ENCODE data around the gene DNAH1. TPM values are rescaled to one million over a fixed set of nuclear protein-coding genes. Genes with fewer than 3 reads are reported as not detected.

DNAH1 gene
- total and polyA plus RNA-seq, 2 experiments from 2014 or later = 4.0 to 4.2 TPM

DNA sequence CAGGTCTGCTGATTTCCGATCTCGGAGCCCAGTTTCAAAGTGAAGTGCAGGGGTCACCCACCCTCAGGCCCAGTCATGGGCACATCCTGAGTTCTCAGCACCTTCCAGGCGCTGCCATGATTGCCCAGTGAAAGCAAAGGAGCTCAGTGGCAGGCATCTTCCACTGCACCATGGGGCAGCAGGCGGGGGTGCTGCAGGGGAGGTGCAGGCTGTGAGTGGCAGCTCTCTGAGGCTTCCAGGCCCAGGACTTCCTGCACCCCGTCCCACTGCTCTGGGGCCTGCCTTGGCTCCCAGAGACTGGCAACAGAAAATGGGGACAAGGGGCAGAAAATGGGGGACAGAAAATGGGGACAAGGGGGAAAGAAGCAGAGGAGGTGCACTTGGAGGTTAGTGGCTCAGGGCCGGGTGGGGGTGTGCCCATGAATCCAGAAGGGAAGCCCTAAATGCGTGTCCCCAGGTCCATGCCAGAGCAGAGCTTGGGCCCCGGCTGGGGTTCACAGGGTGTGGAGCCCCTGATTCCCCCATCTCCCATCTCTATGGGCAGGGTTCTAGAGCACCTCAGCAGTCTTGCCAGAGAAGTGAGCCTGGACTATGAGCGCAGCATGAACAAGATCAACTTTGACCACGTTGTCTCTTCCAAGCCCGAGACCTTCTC, 28.0 kb downstream of the DNAH1 start:
- WGBS (ENCODE audit: low lambda C conversion rate, missing lambda C conversion rate) = 96% methylated on average over 11 of the region's 11 CpGs

DNA sequence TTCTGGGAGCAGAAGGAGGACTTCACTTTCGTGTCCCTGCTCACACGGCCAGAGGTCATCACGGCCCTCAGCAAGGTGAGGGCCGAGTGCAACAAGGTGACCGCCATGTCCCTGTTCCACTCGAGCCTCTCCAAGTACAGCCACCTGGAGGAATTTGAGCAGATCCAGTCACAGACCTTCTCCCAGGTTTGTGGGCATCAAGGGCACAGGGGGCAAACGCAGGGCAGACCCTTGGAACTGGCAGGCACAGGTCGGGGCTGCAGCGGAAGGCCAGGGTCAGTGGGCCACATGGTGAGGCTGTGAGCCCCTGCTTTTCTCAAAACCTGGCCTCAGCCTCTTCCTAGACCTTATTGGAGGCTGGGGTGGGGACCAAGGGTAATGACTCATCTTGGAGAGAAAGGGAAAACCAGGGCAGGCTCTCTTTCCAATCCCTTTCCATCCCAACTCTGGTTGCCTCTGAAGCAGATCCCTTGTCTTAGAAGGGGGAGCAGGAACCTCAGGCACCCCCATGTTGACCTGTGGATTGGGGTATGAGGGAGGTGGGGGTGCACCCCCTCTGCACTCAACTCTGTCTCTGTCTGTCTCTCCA, 29.5 kb downstream of the DNAH1 start:
- H3K9me3 ChIP-seq (ENCODE audit: low read depth) = no peaks in the 10 kb centered on the region
- H3K4me2 ChIP-seq = no peak overlapping the region
- H3K36me3 ChIP-seq (replicated peaks; ENCODE audit: insufficient read depth, low read depth) = no peaks in the 10 kb centered on the region
- H3K27ac ChIP-seq = no peak overlapping the region
- H3K4me3 ChIP-seq = no peak overlapping the region
- H3K27me3 ChIP-seq = no peaks in the 10 kb centered on the region
- TF ChIP-seq EZH2phosphoT487 (IDR thresholded peaks at IDR 0.05; ENCODE audit: low read depth, severe bottlenecking, unreplicated experiment) (no peak), EZH2 (IDR thresholded peaks at IDR 0.05; ENCODE audit: borderline replicate concordance) (no peak)
- TF ChIP-seq, protein P1, sequence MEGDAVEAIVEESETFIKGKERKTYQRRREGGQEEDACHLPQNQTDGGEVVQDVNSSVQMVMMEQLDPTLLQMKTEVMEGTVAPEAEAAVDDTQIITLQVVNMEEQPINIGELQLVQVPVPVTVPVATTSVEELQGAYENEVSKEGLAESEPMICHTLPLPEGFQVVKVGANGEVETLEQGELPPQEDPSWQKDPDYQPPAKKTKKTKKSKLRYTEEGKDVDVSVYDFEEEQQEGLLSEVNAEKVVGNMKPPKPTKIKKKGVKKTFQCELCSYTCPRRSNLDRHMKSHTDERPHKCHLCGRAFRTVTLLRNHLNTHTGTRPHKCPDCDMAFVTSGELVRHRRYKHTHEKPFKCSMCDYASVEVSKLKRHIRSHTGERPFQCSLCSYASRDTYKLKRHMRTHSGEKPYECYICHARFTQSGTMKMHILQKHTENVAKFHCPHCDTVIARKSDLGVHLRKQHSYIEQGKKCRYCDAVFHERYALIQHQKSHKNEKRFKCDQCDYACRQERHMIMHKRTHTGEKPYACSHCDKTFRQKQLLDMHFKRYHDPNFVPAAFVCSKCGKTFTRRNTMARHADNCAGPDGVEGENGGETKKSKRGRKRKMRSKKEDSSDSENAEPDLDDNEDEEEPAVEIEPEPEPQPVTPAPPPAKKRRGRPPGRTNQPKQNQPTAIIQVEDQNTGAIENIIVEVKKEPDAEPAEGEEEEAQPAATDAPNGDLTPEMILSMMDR (IDR thresholded peaks at IDR 0.05; ENCODE audit: poor library complexity) = no peak
- no peak overlapping the region for H2AFZ ChIP-seq
- no peaks in the 10 kb centered on the region for H3K79me2 ChIP-seq
- 91% methylated on average over 9 of the region's 9 CpGs for WGBS (ENCODE audit: low lambda C conversion rate, missing lambda C conversion rate)
- no peaks in the 10 kb centered on the region for H3K9me2 ChIP-seq (replicated peaks; ENCODE audit: insufficient read depth)
- H4K20me1 ChIP-seq (ENCODE audit: insufficient read depth, poor library complexity, severe bottlenecking) = no peaks in the 10 kb centered on the region
- no peaks in the 10 kb centered on the region for H3K4me1 ChIP-seq (ENCODE audit: insufficient read depth)
- no peak for DNase-seq (ENCODE audit: low spot score)

More for the DNA sequence above, 28.0 kb downstream of the DNAH1 start:
- Histone ChIP-seq H3K4me1 (ENCODE audit: insufficient read depth) (no peaks in the 10 kb centered on the region), H4K20me1 (ENCODE audit: insufficient read depth, poor library complexity, severe bottlenecking) (no peaks in the 10 kb centered on the region), H3K36me3 (replicated peaks; ENCODE audit: insufficient read depth, low read depth) (no peaks in the 10 kb centered on the region), H2AFZ (no peak overlapping the region), H3K4me2 (no peak overlapping the region), H3K27ac (no peak overlapping the region), H3K4me3 (no peak overlapping the region), H3K79me2 (no peaks in the 10 kb centered on the region), H3K9me2 (replicated peaks; ENCODE audit: insufficient read depth) (no peaks in the 10 kb centered on the region), H3K9me3 (ENCODE audit: low read depth) (no peaks in the 10 kb centered on the region), H3K27me3 (no peaks in the 10 kb centered on the region)
- no peak for DNase-seq (ENCODE audit: low spot score)
- no peak for TF ChIP-seq EZH2phosphoT487 (IDR thresholded peaks at IDR 0.05; ENCODE audit: low read depth, severe bottlenecking, unreplicated experiment)
- TF ChIP-seq, protein P1 (IDR thresholded peaks at IDR 0.05; ENCODE audit: poor library complexity) = no peak
- TF ChIP-seq EZH2 (IDR thresholded peaks at IDR 0.05; ENCODE audit: borderline replicate concordance) = no peak

DNA sequence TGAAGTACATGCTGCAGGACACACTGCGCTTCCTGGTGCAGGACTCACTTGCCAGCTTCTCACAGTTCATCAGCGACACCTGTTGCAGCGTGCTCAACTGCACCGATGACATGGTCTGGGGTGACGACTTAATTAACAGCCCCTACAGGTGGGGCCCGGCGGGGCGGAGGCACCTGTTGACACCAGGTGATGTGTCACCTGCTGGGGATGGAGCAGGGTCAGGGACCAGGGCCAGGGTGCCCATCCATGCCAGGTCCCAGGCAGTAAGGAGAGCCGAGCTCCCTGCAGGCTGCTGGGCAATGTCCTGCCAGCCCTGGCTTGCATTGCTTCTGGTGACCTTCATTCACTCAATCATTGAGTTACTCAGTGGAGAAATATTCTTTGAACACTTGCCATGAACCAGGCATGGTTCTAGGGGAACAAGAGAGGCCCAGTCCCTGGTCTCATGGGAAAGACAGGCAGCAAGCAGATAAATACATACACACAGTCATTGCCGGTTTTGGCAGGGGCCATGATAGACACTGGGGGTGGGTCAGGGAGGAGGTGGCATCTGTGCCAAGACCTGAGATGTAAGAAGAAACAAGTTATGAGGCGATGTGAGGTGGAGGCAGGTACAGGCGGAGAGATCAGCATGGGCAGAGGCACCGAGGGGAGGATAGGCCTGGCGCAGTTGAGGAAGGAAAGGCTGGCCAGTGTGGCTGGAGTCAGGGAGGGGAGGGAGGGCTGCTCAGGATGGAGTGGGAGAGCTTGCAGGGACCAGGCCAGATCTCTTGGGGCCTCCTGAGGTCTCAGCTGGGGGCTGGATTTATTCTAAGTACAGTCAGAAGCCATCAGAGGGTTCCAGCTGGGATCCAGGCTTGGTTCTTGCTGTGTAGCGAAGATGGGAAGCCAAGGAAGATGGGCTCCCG, 30.8 kb downstream of the DNAH1 start:
- Histone ChIP-seq H3K9me2 (replicated peaks; ENCODE audit: insufficient read depth) (no peaks in the 10 kb centered on the region), H3K4me1 (ENCODE audit: insufficient read depth) (no peaks in the 10 kb centered on the region), H3K4me3 (no peak overlapping the region), H2AFZ (no peak overlapping the region), H3K9me3 (ENCODE audit: low read depth) (no peaks in the 10 kb centered on the region), H3K27ac (no peak overlapping the region), H3K79me2 (no peaks in the 10 kb centered on the region), H3K27me3 (no peaks in the 10 kb centered on the region), H3K4me2 (no peak overlapping the region), H3K36me3 (replicated peaks; ENCODE audit: insufficient read depth, low read depth) (no peaks in the 10 kb centered on the region), H4K20me1 (ENCODE audit: insufficient read depth, poor library complexity, severe bottlenecking) (no peaks in the 10 kb centered on the region)
- WGBS (ENCODE audit: low lambda C conversion rate, missing lambda C conversion rate) = 96% methylated on average over 16 of the region's 16 CpGs
- no peak for TF ChIP-seq EZH2 (IDR thresholded peaks at IDR 0.05; ENCODE audit: borderline replicate concordance)
- TF ChIP-seq EZH2phosphoT487 (IDR thresholded peaks at IDR 0.05; ENCODE audit: low read depth, severe bottlenecking, unreplicated experiment) = no peak
- TF ChIP-seq, protein P1 (IDR thresholded peaks at IDR 0.05; ENCODE audit: poor library complexity) = no peak
- DNase-seq (ENCODE audit: low spot score) = no peak

All from hepatocyte (in vitro differentiated cells).